Hematopoietic multipotent progenitor cell treated with erythropoietin and hydrocortisone succinate and interleukin-3 and kit ligand, for 6 days (in vitro differentiated cells): Measurements from ENCODE around the gene TRPV4.
"Not testable (repeated sequence)": the region's sequence is repeated elsewhere in the genome, so short reads cannot be mapped to it uniquely, and the experiment has no call there.

Experiments
- DNase-seq: peaks from one replicate; pipeline ENCODE4 v3.0.0-alpha.2; 2015

The TRPV4 gene

DNA sequence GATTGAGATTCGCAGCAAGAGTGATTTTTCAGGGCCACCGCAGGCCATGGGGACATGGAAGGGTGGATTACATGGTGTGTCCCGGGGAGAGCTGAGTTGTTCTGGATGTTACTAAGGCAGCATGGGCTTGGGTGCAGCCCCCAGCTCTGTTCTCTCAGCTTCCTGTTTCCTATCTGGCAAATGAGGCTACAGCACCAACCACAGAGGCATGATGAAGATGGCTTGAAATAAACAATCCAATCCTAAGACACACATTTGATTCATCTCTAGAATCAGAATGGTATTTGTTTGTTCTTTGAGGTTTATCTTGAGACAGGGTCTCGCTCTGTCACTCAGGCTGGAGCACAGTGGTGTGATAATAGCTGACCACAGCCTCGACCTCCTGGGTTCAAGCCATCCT, 25.6 kb upstream of the TRPV4 start:
- DNase-seq: no peak

- no peak for DNase-seq
Measured at GRCh38 chr12:109857715-109858114, 24.5 kb upstream of the TRPV4 start.

DNA sequence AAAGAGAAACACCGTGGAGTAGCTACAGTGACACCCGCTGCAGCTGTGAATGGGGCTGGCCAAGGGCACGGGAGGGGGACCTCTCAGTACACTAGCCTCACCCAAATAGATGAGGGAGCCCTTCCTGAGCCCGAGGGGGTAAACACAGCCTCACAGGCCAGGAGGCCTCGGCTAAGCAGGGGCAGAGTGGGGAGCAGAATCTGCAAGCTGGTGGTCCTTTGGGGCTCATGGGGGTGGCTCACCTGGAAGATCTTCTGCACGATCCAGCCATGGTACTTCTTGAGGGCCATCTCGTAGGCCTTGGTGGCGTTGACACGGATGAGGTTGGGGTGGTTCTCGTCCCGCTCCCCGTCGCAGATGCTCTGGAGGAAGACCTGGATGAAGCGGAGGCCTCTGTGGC, 22.2 kb upstream of the TRPV4 start:
- no peak for DNase-seq

- DNase-seq: not testable (repeated sequence)
Measured at GRCh38 chr12:109850518-109850917, 17.3 kb upstream of the TRPV4 start.

DNA sequence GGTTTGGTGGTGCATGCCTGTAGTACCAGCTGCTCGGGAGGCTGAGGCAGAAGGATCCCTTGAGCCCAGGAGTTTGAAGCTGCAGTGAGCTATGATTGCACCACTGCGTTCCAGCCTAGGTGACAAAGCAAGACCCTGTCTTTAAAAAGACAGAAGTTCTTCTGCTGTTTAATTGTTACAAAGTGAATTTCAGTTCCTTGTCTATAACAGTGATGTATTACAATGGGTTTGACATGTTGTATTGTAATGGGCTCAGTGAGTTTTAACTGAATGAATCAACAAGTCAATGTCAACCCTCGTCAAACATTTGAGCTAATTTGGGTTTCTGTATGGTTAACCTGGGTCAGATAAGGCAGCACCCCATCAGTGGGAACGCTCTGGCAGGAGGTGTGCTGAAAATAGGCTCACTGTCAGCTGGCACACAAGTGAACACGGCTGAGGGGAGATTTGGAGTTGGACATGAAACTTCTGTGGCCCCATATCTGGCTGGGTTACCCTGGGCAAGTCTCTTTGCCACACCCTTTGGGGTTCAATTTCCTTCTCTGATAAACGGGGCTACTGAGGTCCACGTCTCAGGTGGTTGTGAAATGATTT, 14.0 kb upstream of the TRPV4 start:
- peak; percentile 58 for DNase-seq

DNA sequence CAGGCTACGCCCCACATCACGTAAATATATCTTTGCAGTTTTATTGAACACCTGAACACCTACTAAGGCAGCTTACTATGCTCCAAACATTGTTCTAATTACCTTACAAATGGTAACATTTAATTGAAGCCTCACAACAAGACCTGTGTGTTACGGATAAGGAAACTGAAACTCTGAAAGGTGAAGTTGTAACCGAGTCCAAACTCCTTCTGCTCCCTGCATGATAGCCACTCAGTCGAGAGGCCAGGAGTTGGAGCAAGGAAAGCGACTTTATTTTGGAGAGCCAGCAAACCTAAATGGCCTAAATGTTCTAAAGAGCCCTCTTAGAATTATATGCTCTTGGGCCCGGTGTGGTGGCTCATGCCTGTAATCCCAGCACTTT, 12.6 kb upstream of the TRPV4 start:
- no peak for DNase-seq

GRCh38 chr12:109844983-109845823, 12.0 kb upstream of the TRPV4 start:
- DNase-seq: peak; percentile 93

GRCh38 chr12:109844091-109844490, 10.9 kb upstream of the TRPV4 start:
- no peak for DNase-seq

DNA sequence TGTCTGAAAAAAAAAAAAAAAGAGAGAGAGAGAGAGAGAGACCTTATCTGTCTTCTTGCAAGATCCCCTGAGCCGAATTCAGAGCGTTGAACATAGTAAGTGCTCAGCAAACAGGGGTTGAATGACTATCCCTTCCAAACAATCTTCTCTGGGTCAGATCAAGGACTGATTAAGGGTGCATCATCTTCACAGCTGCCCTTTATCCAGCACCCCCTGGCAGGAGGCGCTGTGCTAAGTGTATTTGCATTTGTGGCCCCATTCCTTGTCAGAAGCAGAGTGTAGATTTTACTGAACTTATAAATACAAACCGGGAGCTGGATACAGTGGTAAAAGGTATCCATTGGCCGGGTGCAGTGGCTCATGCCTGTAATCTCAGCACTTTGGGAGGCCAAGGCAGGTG, 8.8 kb upstream of the TRPV4 start:
- no peak for DNase-seq

DNA sequence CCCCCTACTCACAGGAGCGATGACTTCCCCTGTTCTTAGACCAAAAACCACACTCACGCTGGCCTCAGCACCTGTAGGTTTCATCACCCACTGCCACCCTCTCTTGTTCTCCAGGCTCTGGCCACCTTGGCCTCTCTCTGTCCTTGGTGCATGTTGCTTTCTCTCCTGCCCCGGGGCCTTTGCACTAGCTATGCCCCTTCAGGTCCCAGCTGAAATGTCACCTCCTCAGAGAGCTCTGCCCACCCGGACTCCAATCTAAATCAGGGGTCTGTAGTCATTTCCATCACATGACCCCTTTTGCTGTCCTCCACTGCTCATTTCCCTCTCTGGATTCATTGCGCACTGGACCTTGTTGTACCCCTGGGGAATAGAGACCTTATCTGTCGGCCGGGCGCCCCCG, 8.2 kb upstream of the TRPV4 start:
- no peak for DNase-seq

DNA sequence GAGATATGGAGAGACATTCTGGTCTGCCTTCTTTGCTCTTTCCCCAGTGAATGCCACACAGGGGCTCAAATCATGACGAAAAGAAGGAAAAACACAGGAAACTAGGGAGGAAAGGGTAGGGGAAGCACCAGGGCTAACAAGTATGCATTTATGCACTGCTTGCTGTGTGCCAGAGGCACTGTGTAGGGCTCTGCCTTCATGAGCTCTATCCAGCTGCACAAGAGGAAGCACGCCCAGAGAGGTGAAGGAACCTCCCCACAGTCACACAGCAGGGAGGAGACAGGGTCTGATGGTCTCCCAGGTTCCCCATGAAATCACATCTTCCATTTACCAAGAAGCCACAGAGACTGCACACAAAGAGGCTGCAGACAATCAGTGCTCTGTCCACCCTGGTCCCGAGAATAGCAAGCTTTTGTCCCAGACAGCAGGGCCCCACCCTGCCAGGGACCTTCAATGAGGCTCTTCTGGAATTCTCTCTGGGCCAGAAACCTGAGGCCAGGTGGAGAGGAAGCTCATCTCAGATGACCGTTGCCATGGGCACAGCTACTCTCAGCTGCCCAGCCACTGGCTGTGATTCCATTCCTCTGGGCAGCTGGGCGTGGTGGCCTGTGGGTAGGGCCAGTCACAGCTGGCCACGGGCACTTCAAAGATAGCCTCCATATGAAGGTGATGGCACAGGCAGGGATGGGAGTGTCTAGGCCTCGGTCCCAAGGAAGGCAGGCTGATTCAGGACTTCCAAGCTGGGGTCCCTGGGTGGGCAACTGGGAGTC, 7.3 kb upstream of the TRPV4 start:
- no peak for DNase-seq

DNA sequence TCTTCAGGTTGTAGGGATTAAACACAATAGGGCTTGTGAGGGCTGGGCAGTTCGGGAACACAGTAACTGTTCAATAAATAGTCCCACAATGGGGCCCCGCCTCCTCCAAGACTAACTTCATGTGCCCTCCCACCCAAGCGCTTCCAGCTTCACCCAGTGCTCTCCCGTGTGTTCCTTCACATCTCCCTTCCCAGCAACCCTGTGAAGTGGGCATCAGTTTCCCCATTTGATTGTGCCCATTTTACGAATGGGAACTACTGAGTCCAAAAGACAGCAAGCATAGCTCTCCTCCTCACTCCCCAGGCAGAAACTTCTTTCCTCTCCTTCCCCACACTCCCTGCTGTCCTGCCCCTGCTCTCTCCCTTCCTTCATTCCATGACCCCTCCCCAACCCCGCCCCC, 6.2 kb upstream of the TRPV4 start:
- no peak for DNase-seq

- no peak for DNase-seq
Measured at GRCh38 chr12:109836916-109837315, 3.7 kb upstream of the TRPV4 start.

GRCh38 chr12:109835827-109836226, 2.6 kb upstream of the TRPV4 start:
- DNase-seq: no peak

DNA sequence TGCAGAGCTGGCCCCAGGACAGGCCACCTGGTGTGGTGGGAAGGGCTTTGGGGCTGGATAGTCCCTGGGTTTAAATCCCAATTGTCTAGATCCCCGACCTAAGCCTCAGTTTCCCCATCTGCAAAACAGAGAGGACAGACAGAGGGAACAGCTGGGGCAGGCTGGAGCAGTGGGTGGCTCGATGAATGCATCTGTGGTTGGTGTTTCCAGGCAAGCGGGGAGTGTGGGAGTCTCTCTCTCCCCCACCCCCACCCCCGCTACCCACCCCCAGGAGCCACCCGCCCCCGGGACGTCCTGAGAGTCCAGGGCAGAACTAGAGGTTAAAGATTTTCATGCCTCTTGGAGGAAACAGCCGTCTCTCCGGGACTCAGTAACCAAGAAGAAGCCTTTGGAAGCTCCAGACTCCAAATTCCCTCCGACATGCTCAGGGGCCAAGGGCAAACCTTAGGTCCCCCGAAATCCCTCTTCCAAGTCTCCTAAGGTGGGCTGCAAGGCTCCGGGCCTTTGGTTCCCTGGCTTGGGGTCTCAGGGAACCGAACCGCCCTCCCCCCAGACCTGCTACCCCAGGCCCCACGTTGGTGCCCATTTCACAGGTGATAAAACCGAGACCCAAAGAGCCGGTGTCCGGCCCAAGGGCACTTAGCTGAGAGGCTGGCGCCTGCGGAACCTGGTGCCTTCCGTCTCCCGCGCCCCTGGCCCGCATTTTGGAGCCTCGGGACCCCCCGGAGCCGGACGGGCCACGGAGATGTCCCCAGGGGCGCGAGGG, 474 bp downstream of the TRPV4 start:
- DNase-seq: no peak

DNA sequence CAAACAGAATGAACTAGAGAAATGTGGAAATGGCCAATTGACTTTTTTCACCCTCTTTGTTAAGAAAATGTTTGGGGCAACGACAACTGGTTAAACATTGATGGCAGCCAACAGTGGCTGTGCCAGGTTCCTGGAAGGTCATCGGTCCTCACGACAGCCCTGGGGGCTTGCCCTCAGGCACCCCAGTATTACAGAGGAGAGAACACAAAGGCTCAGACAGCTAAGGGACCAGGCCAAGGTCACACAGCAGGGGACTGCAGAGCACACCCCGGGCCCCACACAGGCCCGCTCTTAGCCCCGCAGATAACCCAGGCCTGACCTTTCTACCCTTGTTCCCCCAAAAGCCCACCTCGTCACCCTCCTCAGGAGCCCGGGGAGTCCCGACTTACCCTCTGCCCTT, 1.3 kb downstream of the TRPV4 start:
- no peak for DNase-seq

GRCh38 chr12:109831365-109831764, 1.8 kb downstream of the TRPV4 start:
- DNase-seq: no peak

DNA sequence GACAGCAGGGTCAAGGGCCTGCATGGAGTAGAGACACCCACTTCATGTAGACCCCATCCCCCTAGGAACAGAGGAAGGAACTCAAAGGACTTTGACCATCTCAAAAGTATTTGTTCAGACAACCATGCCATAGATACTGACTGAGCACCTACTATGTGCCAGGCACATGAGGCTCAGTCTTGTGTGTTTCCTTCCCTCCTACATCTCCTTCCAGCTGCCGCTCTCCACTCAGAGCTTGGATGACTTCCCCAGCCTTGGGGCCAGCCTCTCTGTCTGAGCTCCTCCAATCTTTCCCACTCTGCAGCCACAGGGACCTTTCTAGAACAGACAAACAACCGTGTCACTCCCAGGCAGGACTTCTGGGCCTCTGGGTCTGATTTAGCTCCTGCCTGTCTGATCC, 2.5 kb downstream of the TRPV4 start:
- no peak for DNase-seq

- DNase-seq: no peak
Measured at GRCh38 chr12:109830267-109830666, 2.9 kb downstream of the TRPV4 start.

GRCh38 chr12:109829667-109830066, 3.5 kb downstream of the TRPV4 start:
- DNase-seq: no peak

- no peak for DNase-seq
Measured at GRCh38 chr12:109828754-109829511, 4.3 kb downstream of the TRPV4 start.
